ENCODE data around the gene INCA1. TPM values are rescaled to one million over a fixed set of nuclear protein-coding genes. Genes with fewer than 3 reads are reported as not detected.

INCA1 gene
- total and polyA plus RNA-seq, 3 experiments from 2014 or later, result 0.18 to 0.58 (median 0.37) TPM

GRCh38 chr17:4969551-4970173 lies 27.7 kb downstream of the INCA1 start:
- Mint-ChIP-seq H3K4me3 (no peak overlapping the region), H3K27me3 (no peaks in the 10 kb centered on the region), H3K36me3 (peaks cover 0 to 57% (median 6%) of the 10 kb centered on the region in 3 donors), H3K27ac (peak overlapping the region in 4 of 8 donors; percentile 30 to 93 (median 78)), H3K4me1 (peaks cover 16 to 20% (median 17%) of the 10 kb centered on the region in 3 donors), H3K9me3 (no peaks in the 10 kb centered on the region)
- Histone ChIP-seq H3K4me1 (ENCODE audit: insufficient read depth, low read length) (peaks cover 20% of the 10 kb centered on the region), H3K36me3 (ENCODE audit: insufficient read depth, low read length) (peaks cover 19% of the 10 kb centered on the region), H3K4me3 (ENCODE audit: low read length) (no peak overlapping the region), H3K27me3 (ENCODE audit: insufficient read depth, low read length, poor library complexity, severe bottlenecking) (no peaks in the 10 kb centered on the region), H3K9me3 (ENCODE audit: low read length) (no peaks in the 10 kb centered on the region), H3K27ac (ENCODE audit: low read depth, low read length) (peak overlapping the region; percentile 0)
- CTCF ChIA-PET, result interaction anchor here (0.6 to 5.1 kb wide), 8 partner anchors 11 to 403 kb away, joined by 3 to 34 read pairs (median 10); partner anchors contain the start of genes CAMTA2, CHRNE, ENO3 and PFN1
- no peak for DNase-seq
- POLR2A ChIA-PET, result interaction anchor here (3.4 to 5.2 kb wide), 2 partner anchors 19 to 28 kb away, joined by 18 to 187 read pairs; partner anchors contain the start of genes ENO3, INCA1, KIF1C and PFN1

DNA sequence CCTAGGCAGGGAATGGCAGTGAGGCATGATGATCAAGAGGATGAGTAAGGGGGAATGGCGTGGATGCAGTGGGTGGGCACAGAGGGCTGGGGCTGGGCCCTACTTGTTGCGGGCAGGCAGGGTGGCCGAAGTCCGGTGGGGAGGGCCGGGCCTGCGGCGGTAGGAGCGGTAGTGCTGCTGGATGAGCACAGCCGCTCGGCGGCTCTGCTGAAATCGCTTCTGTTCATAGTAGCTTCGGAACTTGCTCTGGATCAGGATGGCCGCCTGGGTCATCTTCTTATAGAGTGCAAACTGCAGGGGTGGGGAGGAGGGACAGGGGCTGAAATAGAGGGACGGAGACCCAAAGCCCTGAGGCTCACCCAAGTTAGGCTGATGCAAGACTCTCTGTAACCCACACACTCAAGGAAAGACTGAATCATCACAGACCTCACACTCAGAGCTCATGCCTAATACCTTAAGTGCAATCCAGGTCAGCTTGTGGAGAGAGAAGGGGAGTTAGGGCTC lies 28.2 kb downstream of the INCA1 start:
- peaks cover 18% of the 10 kb centered on the region for H3K36me3 ChIP-seq (ENCODE audit: insufficient read depth, low read length)
- H3K4me3 ChIP-seq (ENCODE audit: low read length), result no peak overlapping the region
- no peaks in the 10 kb centered on the region for H3K27me3 Mint-ChIP-seq
- peaks cover 16 to 20% (median 17%) of the 10 kb centered on the region in 3 donors for H3K4me1 Mint-ChIP-seq
- no peaks in the 10 kb centered on the region for H3K9me3 Mint-ChIP-seq
- ChIA-PET POLR2A (interaction anchor here (0.7 to 5.2 kb wide), 5 partner anchors 18 to 37 kb away, joined by 3 to 187 read pairs (median 3); partner anchors contain the start of genes ENO3, GP1BA, INCA1 and KIF1C), CTCF (interaction anchor here (0.6 to 5.1 kb wide), 7 partner anchors 19 to 402 kb away, joined by 3 to 34 read pairs (median 9); partner anchors contain the start of genes CAMTA2, CHRNE, ENO3 and PFN1)
- H3K27ac ChIP-seq (ENCODE audit: low read depth, low read length), result peak overlapping the region; percentile 59
- H3K36me3 Mint-ChIP-seq, result peaks cover 0 to 52% (median 6%) of the 10 kb centered on the region in 3 donors
- peaks cover 20% of the 10 kb centered on the region for H3K4me1 ChIP-seq (ENCODE audit: insufficient read depth, low read length)
- no peaks in the 10 kb centered on the region for H3K9me3 ChIP-seq (ENCODE audit: low read length)
- H3K27ac Mint-ChIP-seq, result peak overlapping the region in 4 of 8 donors; percentile 78 to 93 (median 82)
- no peak for DNase-seq
- no peaks in the 10 kb centered on the region for H3K27me3 ChIP-seq (ENCODE audit: insufficient read depth, low read length, poor library complexity, severe bottlenecking)
- no peak overlapping the region for H3K4me3 Mint-ChIP-seq

GRCh38 chr17:4968486-4969046 lies 28.8 kb downstream of the INCA1 start:
- Mint-ChIP-seq H3K9me3 (no peaks in the 10 kb centered on the region), H3K27me3 (no peaks in the 10 kb centered on the region), H3K4me1 (peaks cover 16 to 20% (median 17%) of the 10 kb centered on the region in 3 donors), H3K36me3 (peaks cover 0 to 48% (median 3%) of the 10 kb centered on the region in 3 donors), H3K4me3 (no peak overlapping the region), H3K27ac (peak overlapping the region in 4 of 8 donors; percentile 78 to 93 (median 82))
- Histone ChIP-seq H3K36me3 (ENCODE audit: insufficient read depth, low read length) (peaks cover 12% of the 10 kb centered on the region), H3K27me3 (ENCODE audit: insufficient read depth, low read length, poor library complexity, severe bottlenecking) (no peaks in the 10 kb centered on the region), H3K9me3 (ENCODE audit: low read length) (no peaks in the 10 kb centered on the region), H3K4me3 (ENCODE audit: low read length) (peak overlapping the region; percentile 100), H3K4me1 (ENCODE audit: insufficient read depth, low read length) (peaks cover 20% of the 10 kb centered on the region), H3K27ac (ENCODE audit: low read depth, low read length) (peak overlapping the region; percentile 59)
- ChIA-PET CTCF (interaction anchor here (0.6 to 5.1 kb wide), 13 partner anchors 12 to 401 kb away, joined by 3 to 34 read pairs (median 9); partner anchors contain the start of genes CAMTA2, ENO3, PFN1 and RNF167), POLR2A (interaction anchor here (0.7 to 5.2 kb wide), 7 partner anchors 18 to 69 kb away, joined by 3 to 187 read pairs (median 18); partner anchors contain the start of genes C17orf107, ENO3, GP1BA and INCA1)
- DNase-seq, result no peak

- Mint-ChIP-seq H3K36me3 (peaks cover 0 to 42% (median 3%) of the 10 kb centered on the region in 3 donors), H3K27ac (peak within 1 kb of the TSS in 4 of 8 donors; percentile 8 to 93 (median 82)), H3K4me3 (no peak within 1 kb of the TSS), H3K4me1 (peaks cover 16 to 20% (median 20%) of the 10 kb centered on the region in 3 donors), H3K27me3 (no peaks in the 10 kb centered on the region), H3K9me3 (no peaks in the 10 kb centered on the region)
- Histone ChIP-seq H3K36me3 (ENCODE audit: insufficient read depth, low read length) (peaks cover 7% of the 10 kb centered on the region), H3K27me3 (ENCODE audit: insufficient read depth, low read length, poor library complexity, severe bottlenecking) (no peaks in the 10 kb centered on the region), H3K9me3 (ENCODE audit: low read length) (no peaks in the 10 kb centered on the region), H3K4me1 (ENCODE audit: insufficient read depth, low read length) (peaks cover 20% of the 10 kb centered on the region), H3K27ac (ENCODE audit: low read depth, low read length) (peak within 1 kb of the TSS; percentile 76), H3K4me3 (ENCODE audit: low read length) (peak within 1 kb of the TSS; percentile 100)
- peak; percentile 89 to 98 (median 95) for DNase-seq
- CTCF ChIA-PET, result interaction anchor here (1.0 to 5.1 kb wide), 24 partner anchors 12 to 264 kb away, joined by 3 to 34 read pairs (median 6); partner anchors contain the start of genes C17orf107, CAMTA2, CHRNE and ENO3
- POLR2A ChIA-PET, result interaction anchor here (0.7 to 5.2 kb wide), 17 partner anchors 10 to 824 kb away, joined by 3 to 187 read pairs (median 6); partner anchors contain the start of genes C17orf107, CAMTA2, CYB5D2 and ENO3
These were observed 29.5 kb downstream of the INCA1 start, which contains the start of gene SPAG7 for GRCh38 chr17:4967539-4968485. TSS of gene SPAG7 (minus strand) at chr17:4967817. CDS start at chr17:4967804, 13 bp downstream.

GRCh38 chr17:4966844-4967538 lies 30.3 kb downstream of the INCA1 start:
- Mint-ChIP-seq H3K9me3 (no peaks in the 10 kb centered on the region), H3K4me1 (peaks cover 16 to 20% (median 20%) of the 10 kb centered on the region in 3 donors), H3K27ac (peak overlapping the region in 2 of 8 donors; percentile 8 to 80), H3K4me3 (no peak overlapping the region), H3K36me3 (peaks cover 0 to 34% (median 3%) of the 10 kb centered on the region in 3 donors), H3K27me3 (no peaks in the 10 kb centered on the region)
- H3K9me3 ChIP-seq (ENCODE audit: low read length), result no peaks in the 10 kb centered on the region
- peaks cover 20% of the 10 kb centered on the region for H3K4me1 ChIP-seq (ENCODE audit: insufficient read depth, low read length)
- H3K27ac ChIP-seq (ENCODE audit: low read depth, low read length), result peak overlapping the region; percentile 76
- CTCF ChIA-PET, result interaction anchor here (0.6 to 5.1 kb wide), 25 partner anchors 11 to 264 kb away, joined by 3 to 34 read pairs (median 5); partner anchors contain the start of genes C17orf107, CAMTA2, CHRNE and ENO3
- POLR2A ChIA-PET, result interaction anchor here (0.6 to 5.2 kb wide), 16 partner anchors 9 to 823 kb away, joined by 3 to 187 read pairs (median 6); partner anchors contain the start of genes C17orf107, CAMTA2, CHRNE and CYB5D2
- no peaks in the 10 kb centered on the region for H3K36me3 ChIP-seq (ENCODE audit: insufficient read depth, low read length)
- H3K4me3 ChIP-seq (ENCODE audit: low read length), result peak overlapping the region; percentile 100
- H3K27me3 ChIP-seq (ENCODE audit: insufficient read depth, low read length, poor library complexity, severe bottlenecking), result no peaks in the 10 kb centered on the region
- DNase-seq, result peak; percentile 90 to 98 (median 97)

DNA sequence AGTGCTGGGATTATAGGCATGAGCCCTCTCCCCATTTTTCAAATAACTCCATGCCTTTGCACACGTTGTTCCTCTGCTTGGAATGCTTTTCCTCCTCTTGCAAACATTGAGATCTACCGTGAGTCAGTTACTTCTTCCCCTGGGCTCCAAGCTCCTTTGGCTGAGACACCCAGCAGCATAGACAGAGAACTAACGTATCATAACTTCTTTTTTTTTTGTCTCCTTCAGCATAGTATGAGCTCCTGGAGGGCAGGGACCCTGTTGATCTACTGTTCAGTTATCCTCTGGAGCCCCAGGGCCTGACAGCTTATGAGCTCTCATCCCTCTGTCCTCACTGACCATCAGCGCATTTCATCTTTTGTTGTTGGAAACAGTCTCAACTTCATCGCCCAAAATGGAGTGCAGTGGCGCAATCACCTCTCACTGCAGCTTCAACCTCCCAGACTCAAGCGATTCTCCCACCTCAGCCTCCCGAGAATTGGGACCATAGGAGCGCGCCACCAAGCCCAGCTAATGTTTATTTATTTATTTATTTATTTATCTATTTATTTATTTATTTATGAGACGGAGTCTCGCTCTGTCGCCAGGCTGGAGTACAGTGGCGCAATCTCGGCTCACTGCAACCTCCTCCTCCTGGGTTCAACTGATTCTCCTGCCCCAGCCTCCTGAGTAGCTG lies 31.9 kb downstream of the INCA1 start:
- H3K4me1 ChIP-seq (ENCODE audit: insufficient read depth, low read length), result peaks cover 20% of the 10 kb centered on the region
- H3K27me3 Mint-ChIP-seq, result no peaks in the 10 kb centered on the region
- H3K9me3 ChIP-seq (ENCODE audit: low read length), result no peaks in the 10 kb centered on the region
- H3K4me3 Mint-ChIP-seq, result peak overlapping the region in 5 of 7 donors; percentile 13 to 60 (median 47)
- peaks cover 13 to 16% (median 15%) of the 10 kb centered on the region in 3 donors for H3K4me1 Mint-ChIP-seq
- peaks cover 0 to 30% (median 6%) of the 10 kb centered on the region in 3 donors for H3K36me3 Mint-ChIP-seq
- H3K27ac ChIP-seq (ENCODE audit: low read depth, low read length), result no peak overlapping the region
- peak overlapping the region in 2 of 8 donors; percentile 63 to 84 for H3K27ac Mint-ChIP-seq
- H3K9me3 Mint-ChIP-seq, result peaks cover 0 to 2% (median 0%) of the 10 kb centered on the region in 5 donors
- CTCF ChIA-PET, result interaction anchor here (1.0 to 5.1 kb wide), 8 partner anchors 9 to 98 kb away, joined by 3 to 34 read pairs (median 4); partner anchors contain the start of genes CHRNE, ENO3, PFN1 and RNF167
- H3K27me3 ChIP-seq (ENCODE audit: insufficient read depth, low read length, poor library complexity, severe bottlenecking), result no peaks in the 10 kb centered on the region
- no peak overlapping the region for H3K4me3 ChIP-seq (ENCODE audit: low read length)
- no peak for DNase-seq
- no peaks in the 10 kb centered on the region for H3K36me3 ChIP-seq (ENCODE audit: insufficient read depth, low read length)
- POLR2A ChIA-PET, result interaction anchor here (2.1 to 5.2 kb wide), 4 partner anchors 15 to 66 kb away, joined by 6 to 187 read pairs (median 43); partner anchors contain the start of genes C17orf107, CAMTA2, ENO3 and PFN1
